GM23338 (cell line): ENCODE results near the gene NUP107. TPM values are rescaled to one million over a fixed set of nuclear protein-coding genes. Genes with fewer than 3 reads are reported as not detected.

Source experiments
- ATAC-seq: fragments of 200-7000 bp; cut with Tn5 transposase; 3 replicates; pipeline ENCODE4 v1.9.1; 2020
- DNase-seq: peaks from one replicate; pipeline ENCODE4 v3.0.0-alpha.2; 2015; ENCODE audit warnings: low spot score
- H2AFZ ChIP-seq: fragments of 200-600 bp; sonication (generic); 2 replicates; pipeline ENCODE4 v1.8.0; 2016; ENCODE audit warnings: antibody characterized with exemption, mild to moderate bottlenecking, moderate library complexity
- H3F3A ChIP-seq: fragments of 200-600 bp; sonication (generic); replicated peaks from 2 replicates; pipeline ENCODE4 v1.8.0; 2017; ENCODE audit warnings: antibody characterized with exemption, mixed run types, low read depth
- H3K27ac ChIP-seq: fragments of 200-600 bp; sonication (generic); 2 replicates; pipeline ENCODE4 v1.6.1; 2016; ENCODE audit warnings: low read depth
- H3K27me3 ChIP-seq: fragments of 200-600 bp; sonication (generic); 2 replicates; pipeline ENCODE4 v1.8.0; 2016; ENCODE audit warnings: mild to moderate bottlenecking, mixed run types, moderate library complexity; ENCODE audit not compliant: insufficient read depth
- H3K36me3 ChIP-seq: fragments of 200-600 bp; sonication (generic); 2 replicates; pipeline ENCODE4 v1.8.0; 2016; ENCODE audit warnings: mild to moderate bottlenecking; ENCODE audit not compliant: insufficient read depth
- H3K4me1 ChIP-seq: fragments of 200-600 bp; sonication (generic); 2 replicates; pipeline ENCODE4 v1.8.0; 2016; ENCODE audit warnings: mild to moderate bottlenecking, moderate library complexity; ENCODE audit not compliant: insufficient read depth
- H3K4me2 ChIP-seq: fragments of 200-600 bp; sonication (generic); 2 replicates; pipeline ENCODE4 v1.7.1; 2017; ENCODE audit warnings: mixed run types
- H3K4me3 ChIP-seq: fragments of 200-600 bp; sonication (generic); 2 replicates; pipeline ENCODE4 v1.6.1; 2016; ENCODE audit warnings: mixed run types
- H3K79me2 ChIP-seq: fragments of 200-600 bp; sonication (generic); replicated peaks from 2 replicates; pipeline ENCODE4 v1.8.0; 2017; ENCODE audit warnings: mild to moderate bottlenecking; ENCODE audit not compliant: insufficient read depth
- H3K9me2 ChIP-seq: fragments of 200-600 bp; sonication (generic); 2 replicates; pipeline ENCODE4 v1.8.0; 2017; ENCODE audit not compliant: insufficient read depth
- H4K20me1 ChIP-seq: fragments of 200-600 bp; sonication (generic); replicated peaks from 2 replicates; pipeline ENCODE4 v1.8.0; 2017; ENCODE audit warnings: mild to moderate bottlenecking; ENCODE audit not compliant: insufficient read depth
- H3K27ac Mint-ChIP-seq: 2 replicates; pipeline ENCODE4 v1.8.0; 2020; ENCODE audit warnings: inconsistent platforms, mild to moderate bottlenecking, moderate library complexity, mixed read lengths
- H3K27me3 Mint-ChIP-seq: 3 replicates; pipeline ENCODE4 v1.8.0; 2022; ENCODE audit warnings: low read depth, mild to moderate bottlenecking, moderate library complexity, mixed read lengths, inconsistent platforms; ENCODE audit not compliant: insufficient read depth, poor library complexity
- H3K36me3 Mint-ChIP-seq: 3 replicates; pipeline ENCODE4 v1.8.0; 2021; ENCODE audit warnings: low read depth, mild to moderate bottlenecking, inconsistent platforms, moderate library complexity, mixed read lengths
- H3K4me1 Mint-ChIP-seq: 3 replicates; pipeline ENCODE4 v1.8.0; 2020; ENCODE audit warnings: mild to moderate bottlenecking, inconsistent platforms, mixed read lengths
- H3K4me3 Mint-ChIP-seq: 3 replicates; pipeline ENCODE4 v1.8.0; 2021; ENCODE audit warnings: moderate library complexity, mild to moderate bottlenecking, inconsistent platforms, mixed read lengths
- H3K9me3 Mint-ChIP-seq: 3 replicates; pipeline ENCODE4 v1.8.0; 2020; ENCODE audit warnings: moderate library complexity, mild to moderate bottlenecking, inconsistent platforms, mixed read lengths
- CREB1 ChIP-seq: fragments of 250-450 bp; sonication (Bioruptor Pico); IDR thresholded peaks from 2 replicates; pipeline ENCODE4 v1.5.0; 2020; ENCODE audit warnings: low read depth, mild to moderate bottlenecking, moderate library complexity
- CTCF ChIP-seq, 2 experiments: fragments of 200-600 bp in 1 of 2; sonication (generic) in 1 of 2; conservative IDR thresholded peaks; 2 replicates each; pipeline versions ENCODE4 v1.5.1 to v1.6.1; 2016 to 2017; ENCODE audit warnings: antibody characterized with exemption in 2 of 2, low read depth in 2 of 2, mild to moderate bottlenecking in 2 of 2, moderate library complexity in 1 of 2
- EZH2 ChIP-seq: fragments of 200-600 bp; sonication (generic); IDR thresholded peaks from one replicate; pipeline ENCODE4 v1.8.0; 2017; ENCODE audit warnings: antibody characterized with exemption, mild to moderate bottlenecking, low read depth; ENCODE audit not compliant: unreplicated experiment
- EZH2phosphoT487 ChIP-seq: fragments of 200-600 bp; sonication (generic); IDR thresholded peaks from one replicate; pipeline ENCODE4 v1.8.1; 2018; ENCODE audit warnings: antibody characterized with exemption; ENCODE audit not compliant: unreplicated experiment
- NANOG ChIP-seq: IDR thresholded peaks from 2 replicates; pipeline ENCODE4 v1.6.1; 2016; ENCODE audit warnings: antibody characterized with exemption, borderline replicate concordance
- STAT1 ChIP-seq: IDR thresholded peaks from one replicate; pipeline ENCODE4 v1.6.1; 2016; ENCODE audit warnings: antibody characterized with exemption; ENCODE audit not compliant: unreplicated experiment
- ZNF114 ChIP-seq: fragments of 250-450 bp; sonication (Bioruptor Pico); IDR thresholded peaks from 2 replicates; pipeline ENCODE4 v1.5.0; 2020; ENCODE audit warnings: mild to moderate bottlenecking, moderate library complexity
- ZNF331 ChIP-seq: fragments of 250-450 bp; sonication (Bioruptor Pico); IDR thresholded peaks from 2 replicates; pipeline ENCODE4 v1.5.0; 2020; ENCODE audit warnings: low read depth, mild to moderate bottlenecking, moderate library complexity
- ZNF462 ChIP-seq: fragments of 250-450 bp; sonication (Bioruptor Pico); IDR thresholded peaks from 2 replicates; pipeline ENCODE4 v1.5.0; 2020; ENCODE audit warnings: mild to moderate bottlenecking, moderate library complexity
- polyA plus RNA-seq: library from polyadenylated mRNA; unstranded; fragments of >200 nt; fragmentation: Nextera tagmentation; extraction: Ambion mirVana; gene quantifications from 2 replicates; pipeline ENCODE4 v1.2.1, GENCODE V29; 2016
- total RNA-seq: library from RNA; depleted of rRNA; stranded (reverse); fragments of >200 nt; shearing (Covaris generic); gene quantifications from 2 replicates; pipeline ENCODE4 v1.2.3, GENCODE V29; 2014
- TF ChIP-seq, protein P1 (sequence below): IDR thresholded peaks from one replicate; pipeline ENCODE4 v1.6.1; 2018; ENCODE audit warnings: antibody characterized with exemption; ENCODE audit not compliant: unreplicated experiment

The NUP107 gene
- total and polyA plus RNA-seq, 2 experiments from 2014 or later, result 123 to 152 TPM

DNA sequence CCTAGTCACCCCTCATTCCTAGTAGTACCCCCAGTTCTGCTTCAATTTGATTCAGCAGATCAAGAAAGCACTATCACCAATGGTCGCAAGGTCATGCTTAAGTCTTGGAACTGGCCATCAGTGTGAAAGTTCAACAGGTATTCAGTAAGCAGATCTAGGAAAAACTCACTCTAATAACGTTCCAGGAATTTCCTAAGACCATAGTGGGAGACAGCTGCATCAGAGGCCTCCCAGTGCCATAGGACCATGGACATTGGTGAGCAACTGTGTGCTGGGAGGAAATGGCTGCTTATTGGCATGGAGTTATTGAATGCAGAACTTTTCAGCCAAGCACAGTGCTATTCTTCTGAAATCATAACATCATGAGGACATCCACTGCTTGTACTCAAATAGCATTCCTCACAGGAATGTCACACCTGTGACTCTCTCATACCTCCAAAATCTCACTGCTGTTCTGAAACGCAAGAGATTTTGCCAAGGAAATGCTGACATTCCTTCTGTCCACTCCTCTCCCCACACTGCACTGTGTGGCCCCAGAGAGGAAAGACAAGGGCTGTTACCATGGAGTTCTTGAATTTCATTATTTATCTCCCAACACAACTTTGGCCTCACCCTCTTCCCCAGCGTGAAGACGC lies 90.3 kb downstream of the NUP107 start:
- Histone ChIP-seq H3K4me3 (no peak overlapping the region), H3F3A (no peaks in the 10 kb centered on the region), H2AFZ (no peak overlapping the region), H3K36me3 (no peaks in the 10 kb centered on the region), H3K4me2 (no peak overlapping the region), H4K20me1 (no peaks in the 10 kb centered on the region), H3K27me3 (no peaks in the 10 kb centered on the region), H3K4me1 (no peaks in the 10 kb centered on the region), H3K79me2 (no peaks in the 10 kb centered on the region), H3K27ac (no peak overlapping the region), H3K9me2 (no peaks in the 10 kb centered on the region)
- Mint-ChIP-seq H3K36me3 (no peaks in the 10 kb centered on the region; the same call in 2 of the 3 replicates), H3K27me3 (peaks cover 7% of the 10 kb centered on the region), H3K4me1 (no peaks in the 10 kb centered on the region), H3K9me3 (no peaks in the 10 kb centered on the region), H3K4me3 (no peak overlapping the region), H3K27ac (no peak overlapping the region)
- ATAC-seq, result no peak
- DNase-seq, result no peak
- TF ChIP-seq ZNF114, result no peak
- no peak for TF ChIP-seq NANOG
- TF ChIP-seq ZNF331, result no peak

- ATAC-seq (no peak), DNase-seq (no peak)
- Histone ChIP-seq H3K4me2 (no peak overlapping the region), H3K4me1 (no peaks in the 10 kb centered on the region), H3K27me3 (no peaks in the 10 kb centered on the region), H3K4me3 (no peak overlapping the region), H3K9me2 (no peaks in the 10 kb centered on the region), H3K36me3 (no peaks in the 10 kb centered on the region), H3F3A (no peaks in the 10 kb centered on the region), H2AFZ (no peak overlapping the region), H3K79me2 (no peaks in the 10 kb centered on the region), H4K20me1 (no peaks in the 10 kb centered on the region), H3K27ac (no peak overlapping the region)
- H3K4me1 Mint-ChIP-seq, result 0 out of 3 replicates have a peak, but pooled peaks cover 2% of the 10 kb centered on the region
- H3K27ac Mint-ChIP-seq, result no peak overlapping the region
- H3K36me3 Mint-ChIP-seq, result no peaks in the 10 kb centered on the region; the same call in 2 of the 3 replicates
- peaks cover 7% of the 10 kb centered on the region for H3K27me3 Mint-ChIP-seq
- no peak overlapping the region for H3K4me3 Mint-ChIP-seq
- no peaks in the 10 kb centered on the region for H3K9me3 Mint-ChIP-seq
- no peak for TF ChIP-seq ZNF114
- TF ChIP-seq STAT1, result no peak
- no peak for TF ChIP-seq CREB1 (CRISPR knock-in tag)
- TF ChIP-seq, protein P1, sequence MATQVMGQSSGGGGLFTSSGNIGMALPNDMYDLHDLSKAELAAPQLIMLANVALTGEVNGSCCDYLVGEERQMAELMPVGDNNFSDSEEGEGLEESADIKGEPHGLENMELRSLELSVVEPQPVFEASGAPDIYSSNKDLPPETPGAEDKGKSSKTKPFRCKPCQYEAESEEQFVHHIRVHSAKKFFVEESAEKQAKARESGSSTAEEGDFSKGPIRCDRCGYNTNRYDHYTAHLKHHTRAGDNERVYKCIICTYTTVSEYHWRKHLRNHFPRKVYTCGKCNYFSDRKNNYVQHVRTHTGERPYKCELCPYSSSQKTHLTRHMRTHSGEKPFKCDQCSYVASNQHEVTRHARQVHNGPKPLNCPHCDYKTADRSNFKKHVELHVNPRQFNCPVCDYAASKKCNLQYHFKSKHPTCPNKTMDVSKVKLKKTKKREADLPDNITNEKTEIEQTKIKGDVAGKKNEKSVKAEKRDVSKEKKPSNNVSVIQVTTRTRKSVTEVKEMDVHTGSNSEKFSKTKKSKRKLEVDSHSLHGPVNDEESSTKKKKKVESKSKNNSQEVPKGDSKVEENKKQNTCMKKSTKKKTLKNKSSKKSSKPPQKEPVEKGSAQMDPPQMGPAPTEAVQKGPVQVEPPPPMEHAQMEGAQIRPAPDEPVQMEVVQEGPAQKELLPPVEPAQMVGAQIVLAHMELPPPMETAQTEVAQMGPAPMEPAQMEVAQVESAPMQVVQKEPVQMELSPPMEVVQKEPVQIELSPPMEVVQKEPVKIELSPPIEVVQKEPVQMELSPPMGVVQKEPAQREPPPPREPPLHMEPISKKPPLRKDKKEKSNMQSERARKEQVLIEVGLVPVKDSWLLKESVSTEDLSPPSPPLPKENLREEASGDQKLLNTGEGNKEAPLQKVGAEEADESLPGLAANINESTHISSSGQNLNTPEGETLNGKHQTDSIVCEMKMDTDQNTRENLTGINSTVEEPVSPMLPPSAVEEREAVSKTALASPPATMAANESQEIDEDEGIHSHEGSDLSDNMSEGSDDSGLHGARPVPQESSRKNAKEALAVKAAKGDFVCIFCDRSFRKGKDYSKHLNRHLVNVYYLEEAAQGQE, result no peak
- no peak for TF ChIP-seq CTCF (conservative IDR thresholded peaks at IDR 0.05; ENCODE audit: low read depth in 2 of 2)
- no peak for TF ChIP-seq ZNF331
- TF ChIP-seq ZNF462 (CRISPR knock-in tag), result no peak
- TF ChIP-seq EZH2, result no peak
- TF ChIP-seq NANOG, result no peak
- no peak for TF ChIP-seq EZH2phosphoT487
Observed at GRCh38 chr12:68779280-68779679, 92.5 kb downstream of the NUP107 start.
